Activated CD4-positive, alpha-beta T cell treated with anti-CD3 and anti-CD28 coated beads, Interleukin-10, Interleukin-2, amounts not matched to agents 100 ng/mL and 50 ng/mL, durations not matched to agents 16 hours and 8 hours (primary cell): ENCODE data around the gene ARF3.
"Not testable (repeated sequence)": the region's sequence is repeated elsewhere in the genome, so short reads cannot be mapped to it uniquely, and the experiment has no call there.

Experiments used
- DNase-seq: peaks from one replicate; pipeline ENCODE4 v3.0.0-alpha.2; 2020

The ARF3 gene

GRCh38 chr12:48924617-48925303, 32.5 kb downstream of the ARF3 start:
- DNase-seq = peak; percentile 77

DNA sequence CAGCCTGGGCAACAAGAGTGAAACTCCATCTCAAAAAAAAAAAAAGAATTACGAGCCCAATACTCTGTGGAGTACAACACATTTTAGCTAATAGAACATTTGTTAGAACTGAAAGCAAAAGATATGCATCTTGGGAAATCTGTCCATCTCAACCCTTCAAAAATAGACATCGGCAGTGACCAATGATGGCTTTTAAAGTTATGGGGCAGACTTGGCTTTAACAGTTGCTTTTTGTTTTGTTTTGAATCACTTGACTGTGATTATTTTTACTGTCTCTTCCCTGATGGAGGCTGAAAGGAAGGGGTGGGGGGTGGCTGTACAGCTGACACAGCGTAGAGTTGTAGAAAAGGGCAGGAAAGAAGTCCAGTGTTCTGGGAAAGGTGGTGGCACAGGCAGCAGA, 34.2 kb downstream of the ARF3 start:
- no peak for DNase-seq

- DNase-seq = no peak
These were observed 39.3 kb downstream of the ARF3 start for GRCh38 chr12:48917857-48918537.

- no peak for DNase-seq
These were observed 47.1 kb downstream of the ARF3 start for GRCh38 chr12:48910196-48910595.

DNA sequence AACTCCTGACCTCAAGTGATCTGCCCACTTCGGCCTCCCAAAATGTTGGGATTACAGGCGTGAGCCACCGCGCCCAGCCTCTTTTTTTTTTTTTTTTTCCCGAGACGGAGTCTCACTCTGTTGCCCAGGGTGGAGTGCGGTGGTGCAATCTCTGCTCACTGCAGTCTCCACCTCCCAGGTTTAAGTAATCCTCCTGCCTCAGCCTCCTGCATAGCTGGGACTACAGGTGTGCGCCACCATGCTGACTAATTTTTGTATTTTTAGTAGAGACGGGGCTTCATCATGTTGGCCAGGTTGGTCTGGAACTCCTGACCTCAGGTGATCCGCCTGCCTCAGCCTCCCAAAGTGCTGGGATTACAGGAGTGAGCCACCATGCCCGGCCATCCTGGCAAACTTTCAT, 47.6 kb downstream of the ARF3 start:
- not testable (repeated sequence) for DNase-seq

GRCh38 chr12:48907245-48907644, 50.0 kb downstream of the ARF3 start:
- no peak for DNase-seq

DNA sequence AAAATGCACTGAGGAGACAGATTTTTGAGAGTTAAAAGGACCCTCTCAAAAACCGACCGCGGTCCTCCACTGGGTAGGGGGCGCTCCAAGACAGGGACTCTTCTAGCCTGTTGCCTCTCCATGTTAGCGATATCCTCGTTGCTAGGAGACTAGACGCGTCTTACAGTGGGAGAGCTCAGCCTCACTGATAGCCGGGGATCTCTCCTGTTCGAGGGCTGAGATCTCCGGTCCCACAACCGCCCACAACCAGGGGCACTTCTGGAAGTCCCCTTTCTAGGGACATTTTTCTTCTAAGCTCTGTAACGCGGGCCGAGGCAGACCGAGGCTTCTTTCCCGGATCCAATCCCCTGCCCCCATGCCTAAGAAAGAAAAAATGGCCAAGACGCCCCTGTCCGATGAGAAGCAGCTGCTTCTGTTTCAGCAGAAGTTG, 53.3 kb downstream of the ARF3 start:
- peak; percentile 89 for DNase-seq

DNA sequence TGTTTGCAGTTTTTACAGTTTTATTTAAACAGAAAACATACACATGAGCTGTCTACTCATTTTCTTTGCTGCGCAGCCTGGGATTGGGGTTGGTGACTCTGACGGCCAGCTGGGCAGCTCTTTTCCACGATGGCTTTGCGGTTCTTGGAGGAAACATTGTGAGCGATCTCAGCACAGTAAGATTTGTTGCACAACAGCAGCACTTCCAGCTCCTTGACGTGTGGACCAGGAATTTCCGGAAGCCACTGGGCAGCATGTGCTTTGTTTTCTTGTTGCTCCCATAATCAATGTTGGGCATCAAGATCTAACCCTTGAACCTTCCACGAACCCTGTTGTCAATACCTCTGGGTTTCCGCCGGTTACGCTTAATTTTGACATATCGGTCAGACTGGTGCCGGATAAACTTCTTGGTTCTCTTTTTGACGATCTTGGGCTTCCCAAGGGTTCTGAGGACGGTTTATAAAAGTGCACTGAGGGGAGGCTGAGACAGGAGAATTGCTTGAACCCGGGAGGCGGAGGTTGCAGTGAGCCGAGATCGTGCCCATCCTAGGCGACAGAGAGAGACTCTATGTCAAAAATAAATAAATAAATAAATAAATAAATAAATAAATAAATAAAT, 53.8 kb downstream of the ARF3 start:
- DNase-seq = no peak

GRCh38 chr12:48901278-48901677, 56.0 kb downstream of the ARF3 start:
- peak; percentile 82 for DNase-seq

DNA sequence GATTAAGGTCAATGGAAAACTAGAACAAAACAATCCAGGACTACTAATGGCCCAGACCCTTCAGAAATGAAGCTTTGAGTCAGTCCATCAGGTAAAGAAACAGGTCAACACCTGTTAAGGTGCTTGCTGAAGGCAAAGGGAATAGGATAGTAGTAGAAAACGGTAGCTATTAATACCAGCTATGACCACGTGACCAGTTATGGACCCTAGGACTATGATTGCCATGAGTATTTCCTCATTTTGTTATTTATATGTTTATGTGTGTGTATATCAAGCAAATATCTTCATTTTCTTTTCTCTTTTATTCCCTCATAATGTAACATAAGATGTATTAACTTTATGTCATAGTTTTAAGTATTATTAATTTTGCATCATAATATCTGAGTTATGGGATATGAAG, 57.6 kb downstream of the ARF3 start:
- no peak for DNase-seq

GRCh38 chr12:48894271-48894670, 63.0 kb downstream of the ARF3 start:
- no peak for DNase-seq

DNA sequence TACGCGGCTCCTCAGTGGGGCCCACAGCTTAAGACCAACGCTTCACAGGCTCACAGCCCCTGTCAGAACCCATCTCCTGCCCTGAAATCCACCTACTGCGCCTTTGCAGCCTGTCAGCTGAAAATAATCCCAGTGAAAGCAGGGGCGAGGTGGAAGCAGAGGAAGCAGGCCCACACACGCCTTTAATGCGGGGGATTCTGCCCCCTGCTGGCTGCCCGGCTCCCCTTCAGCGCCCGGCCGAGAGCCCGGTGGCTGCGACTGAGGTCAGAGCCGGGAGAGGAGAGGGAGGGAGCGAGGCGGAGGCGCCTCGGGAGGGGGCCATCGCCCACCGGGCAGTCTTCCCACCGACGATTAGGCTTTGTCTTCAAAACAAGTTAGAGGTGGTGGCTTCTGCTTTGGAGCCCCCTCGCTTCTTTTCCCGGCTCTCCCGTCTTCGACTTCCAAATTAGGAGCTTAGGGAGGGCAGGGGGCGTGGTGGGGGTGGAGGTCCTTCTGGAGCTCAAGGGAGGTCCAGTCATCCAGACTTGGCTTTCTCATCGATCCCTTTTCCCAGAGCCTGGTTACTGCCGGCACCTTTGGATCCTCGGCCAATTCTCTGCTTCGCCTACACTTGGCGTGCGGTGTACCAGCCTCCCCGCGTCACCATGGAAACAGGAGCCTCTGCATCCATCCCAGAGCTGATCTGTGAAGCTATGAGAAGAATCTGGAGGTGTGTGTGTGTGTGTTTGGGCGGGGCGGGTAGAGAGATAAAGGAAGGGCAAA, 66.4 kb downstream of the ARF3 start:
- peak; percentile 81 for DNase-seq

GRCh38 chr12:48889679-48890078, 67.6 kb downstream of the ARF3 start:
- DNase-seq = no peak
